Upper lobe of left lung (tissue), 6 donors: ENCODE results near the gene PLB1. TPM values are rescaled to one million over a fixed set of nuclear protein-coding genes. Genes with fewer than 3 reads are reported as not detected.

ENCODE experiments used
- ATAC-seq, 2 donors: fragments of 200-7000 bp; cut with Tn5 transposase; one replicate each; pipeline ENCODE4 v1.9.1; 2022; ENCODE audit warnings: mild to moderate bottlenecking in 2 of 2, moderate library complexity in 2 of 2; ENCODE audit not compliant: low FRiP score in 2 of 2
- DNase-seq, 2 donors: peaks; one replicate each; pipeline ENCODE4 v3.0.0-alpha.2; 2019 to 2020
- H3K27ac ChIP-seq, 4 donors: fragments of 200-600 bp; sonication (generic); one replicate each; pipeline ENCODE4 v1.5.1; 2016 to 2019
- H3K27me3 ChIP-seq, 4 donors: fragments of 200-600 bp; sonication (generic); one replicate each; pipeline ENCODE4 v1.5.1; 2017 to 2019
- H3K36me3 ChIP-seq, 4 donors: fragments of 200-600 bp; sonication (generic); one replicate each; pipeline ENCODE4 v1.5.1; 2016 to 2019
- H3K4me1 ChIP-seq, 4 donors: fragments of 200-600 bp; sonication (generic); one replicate each; pipeline ENCODE4 v1.5.1; 2018 to 2019
- H3K4me3 ChIP-seq, 4 donors: fragments of 200-600 bp; sonication (generic); one replicate each; pipeline ENCODE4 v1.5.1; 2017 to 2019; ENCODE audit warnings: mild to moderate bottlenecking in 2 of 4, moderate library complexity in 1 of 4
- H3K9me3 ChIP-seq, 4 donors: fragments of 200-600 bp; sonication (generic); one replicate each; pipeline ENCODE4 v1.5.1; 2018 to 2019
- EP300 ChIP-seq, 4 donors: sonication (generic); formaldehyde crosslinking; IDR thresholded peaks; one replicate each; pipeline ENCODE4 v1.5.1; 2017; ENCODE audit warnings: antibody characterized with exemption in 4 of 4, control low read depth in 2 of 4
- POLR2A ChIP-seq, 4 donors: fragments of 450-650 bp; IDR thresholded peaks; one replicate each; pipeline ENCODE4 v1.5.1; 2016 to 2017; ENCODE audit warnings: antibody characterized with exemption in 4 of 4, mild to moderate bottlenecking in 2 of 4
- POLR2AphosphoS5 ChIP-seq, 2 donors: sonication (generic); formaldehyde crosslinking; IDR thresholded peaks; one replicate each; pipeline ENCODE4 v1.5.1; 2017; ENCODE audit warnings: antibody characterized with exemption in 2 of 2
- WGBS, 2 donors: methylation state at CpG; one replicate each; pipeline ENCODE4 v1.1.5; 2017 to 2018; 5-methylcytosine and 5-hydroxymethylcytosine counted together
- total RNA-seq, 6 donors: library from RNA; depleted of rRNA in 4 of 6; stranded (reverse); fragments of >200 nt in 4 of 6; gene quantifications; one replicate each; pipeline versions ENCODE4 v1.1.0 to v1.2.1, GENCODE V29; 2016 to 2021
- TF ChIP-seq, protein P1 (sequence below), 6 experiments: fragments of 450-650 bp in 4 of 6; fragments of 200-600 bp in 2 of 6; sonication (generic) in 2 of 6; IDR thresholded peaks; one replicate each; pipeline ENCODE4 v1.5.1; 2016 to 2019; ENCODE audit warnings: antibody characterized with exemption in 6 of 6
- donor health status: DM: no; HTN: no; CAD: no; lungs with moderate emphysema.
- donor health status: DM: no; HTN: yes; CAD: no; lungs with severe emphysema.

The PLB1 gene
- total RNA-seq, 6 donors from 2014 or later = 3.1 to 9.1 (median 5.4) TPM

DNA sequence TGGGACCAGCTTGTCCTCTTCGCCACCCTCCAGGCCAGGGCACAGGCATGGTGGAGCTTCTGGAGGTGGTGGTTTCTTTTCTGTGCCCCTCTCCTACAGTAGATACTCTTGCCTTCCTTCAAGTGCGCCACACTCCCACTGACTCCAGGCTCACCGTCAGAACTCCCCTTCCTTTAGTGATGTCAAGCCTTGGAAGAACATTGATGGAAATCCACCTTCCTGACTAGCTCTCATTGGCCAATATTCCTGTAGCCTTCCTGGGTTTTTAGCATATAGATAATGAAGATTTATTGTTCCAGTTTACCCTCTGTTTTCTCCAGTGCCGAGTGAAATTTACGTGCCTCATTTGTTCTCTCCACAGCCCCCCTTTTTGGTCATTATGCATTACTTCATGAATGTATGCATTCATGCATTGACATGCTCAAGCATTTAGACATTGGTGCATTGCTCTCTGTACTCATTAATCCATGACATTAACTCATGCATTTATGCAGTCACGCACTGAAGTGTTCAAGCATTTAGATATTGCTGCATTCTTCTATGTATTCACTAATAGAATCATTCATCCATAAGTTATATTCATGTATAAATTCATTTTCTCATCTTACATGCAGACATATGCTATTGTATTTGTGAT lies 37.3 kb downstream of the PLB1 start:
- 83 to 87% methylated on average over 6 of the region's 6 CpGs for WGBS, 2 donors

DNA sequence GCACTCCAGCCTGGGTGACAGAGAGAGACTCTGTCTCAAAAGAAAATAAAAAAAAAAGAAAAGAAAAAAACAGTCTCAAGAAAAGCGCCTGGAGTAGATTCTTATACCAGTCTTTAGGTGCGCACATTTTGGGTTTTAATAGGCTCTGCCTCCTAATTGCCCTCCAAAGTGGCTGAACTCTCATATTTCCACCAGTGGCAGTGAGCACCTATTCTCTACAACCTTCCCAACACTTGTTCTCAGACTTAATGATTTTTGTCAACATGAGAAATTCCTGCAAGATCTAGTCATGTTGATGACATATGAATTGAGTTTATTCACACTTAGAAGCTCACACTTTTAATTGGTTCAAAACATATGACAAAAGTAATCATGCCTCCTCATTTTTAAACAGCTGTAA lies 39.0 kb downstream of the PLB1 start:
- ATAC-seq (no peak), DNase-seq (no peak)
- Histone ChIP-seq H3K9me3 (no peaks in the 10 kb centered on the region), H3K4me1 (no peaks in the 10 kb centered on the region), H3K27ac (no peak overlapping the region), H3K27me3 (no peaks in the 10 kb centered on the region), H3K4me3 (no peak overlapping the region), H3K36me3 (no peaks in the 10 kb centered on the region)
- WGBS, 2 donors = 70 to 85% methylated on average over 2 of the region's 2 CpGs
- TF ChIP-seq POLR2AphosphoS5 (IDR thresholded peaks at IDR 0.05) (no peak), EP300 (IDR thresholded peaks at IDR 0.05) (no peak)
- TF ChIP-seq, protein P1, sequence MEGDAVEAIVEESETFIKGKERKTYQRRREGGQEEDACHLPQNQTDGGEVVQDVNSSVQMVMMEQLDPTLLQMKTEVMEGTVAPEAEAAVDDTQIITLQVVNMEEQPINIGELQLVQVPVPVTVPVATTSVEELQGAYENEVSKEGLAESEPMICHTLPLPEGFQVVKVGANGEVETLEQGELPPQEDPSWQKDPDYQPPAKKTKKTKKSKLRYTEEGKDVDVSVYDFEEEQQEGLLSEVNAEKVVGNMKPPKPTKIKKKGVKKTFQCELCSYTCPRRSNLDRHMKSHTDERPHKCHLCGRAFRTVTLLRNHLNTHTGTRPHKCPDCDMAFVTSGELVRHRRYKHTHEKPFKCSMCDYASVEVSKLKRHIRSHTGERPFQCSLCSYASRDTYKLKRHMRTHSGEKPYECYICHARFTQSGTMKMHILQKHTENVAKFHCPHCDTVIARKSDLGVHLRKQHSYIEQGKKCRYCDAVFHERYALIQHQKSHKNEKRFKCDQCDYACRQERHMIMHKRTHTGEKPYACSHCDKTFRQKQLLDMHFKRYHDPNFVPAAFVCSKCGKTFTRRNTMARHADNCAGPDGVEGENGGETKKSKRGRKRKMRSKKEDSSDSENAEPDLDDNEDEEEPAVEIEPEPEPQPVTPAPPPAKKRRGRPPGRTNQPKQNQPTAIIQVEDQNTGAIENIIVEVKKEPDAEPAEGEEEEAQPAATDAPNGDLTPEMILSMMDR (IDR thresholded peaks at IDR 0.05) = no peak

More for the DNA sequence above, 37.3 kb downstream of the PLB1 start:
- no peaks in the 10 kb centered on the region for H3K27me3 ChIP-seq
- no peaks in the 10 kb centered on the region for H3K36me3 ChIP-seq
- TF ChIP-seq EP300 (IDR thresholded peaks at IDR 0.05) (no peak), POLR2A (IDR thresholded peaks at IDR 0.05) (no peak), POLR2AphosphoS5 (IDR thresholded peaks at IDR 0.05) (no peak)
- TF ChIP-seq, protein P1 (IDR thresholded peaks at IDR 0.05) = no peak
- H3K9me3 ChIP-seq = no peaks in the 10 kb centered on the region
- no peak overlapping the region for H3K27ac ChIP-seq
- ATAC-seq (no peak), DNase-seq (no peak)
- no peak overlapping the region for H3K4me3 ChIP-seq
- no peaks in the 10 kb centered on the region for H3K4me1 ChIP-seq

DNA sequence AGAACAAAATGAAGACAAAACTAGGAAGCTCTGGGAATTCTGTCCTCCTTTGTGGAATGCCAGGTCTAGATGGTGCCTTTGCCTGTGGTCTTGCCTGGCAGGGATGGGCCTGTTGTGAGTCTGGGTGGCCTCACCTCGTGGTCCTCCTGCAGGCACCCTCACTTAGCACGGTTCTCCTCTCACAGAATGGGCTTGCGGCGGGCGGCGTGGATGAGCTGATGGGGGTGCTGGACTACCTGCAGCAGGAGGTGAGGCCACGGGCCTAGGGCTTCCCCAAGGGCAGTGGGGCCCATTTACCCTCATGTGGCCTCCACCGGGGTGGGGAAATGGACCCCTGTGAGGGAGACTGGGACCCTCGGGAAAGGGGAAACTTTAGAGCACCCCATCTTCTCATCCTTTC lies 42.3 kb downstream of the PLB1 start:
- ATAC-seq (no peak), DNase-seq (peak in 1 of 2 donors; percentile 46)
- no peak overlapping the region for H3K4me3 ChIP-seq
- no peak for TF ChIP-seq POLR2A (IDR thresholded peaks at IDR 0.05)
- no peak for TF ChIP-seq EP300 (IDR thresholded peaks at IDR 0.05)
- no peak for TF ChIP-seq POLR2AphosphoS5 (IDR thresholded peaks at IDR 0.05)
- TF ChIP-seq, protein P1 (IDR thresholded peaks at IDR 0.05) = no peak
- no peak overlapping the region for H3K27ac ChIP-seq
- H3K27me3 ChIP-seq = no peaks in the 10 kb centered on the region
- no peaks in the 10 kb centered on the region for H3K4me1 ChIP-seq
- H3K36me3 ChIP-seq = no peaks in the 10 kb centered on the region
- WGBS, 2 donors = 83 to 91% methylated on average over 2 to 9 of the region's 9 CpGs
- H3K9me3 ChIP-seq = no peaks in the 10 kb centered on the region

DNA sequence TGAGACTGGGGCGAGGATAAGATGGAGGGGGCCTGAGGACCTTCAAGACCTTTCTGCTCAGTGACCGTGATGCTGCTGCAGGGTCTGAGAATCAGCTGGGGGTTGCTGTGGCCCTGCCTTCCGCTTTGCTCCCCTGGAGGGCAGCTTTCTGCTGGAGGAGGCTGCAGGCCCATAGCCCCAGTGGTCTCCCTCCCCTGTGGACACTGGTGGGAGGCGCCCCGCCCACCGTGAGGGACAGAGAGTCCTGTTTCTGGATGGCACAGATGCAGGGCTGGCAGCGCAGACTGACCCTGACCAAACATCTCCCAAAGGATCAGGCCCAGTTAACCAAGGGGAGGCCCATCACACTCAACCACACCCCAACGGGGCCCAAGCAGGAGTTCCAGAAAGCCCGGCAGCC lies 42.8 kb downstream of the PLB1 start:
- 88 to 92% methylated on average over 4 to 9 of the region's 9 CpGs for WGBS, 2 donors
- no peaks in the 10 kb centered on the region for H3K9me3 ChIP-seq
- ATAC-seq (no peak), DNase-seq (peak in 1 of 2 donors; percentile 58)
- H3K27ac ChIP-seq = no peak overlapping the region
- H3K36me3 ChIP-seq = no peaks in the 10 kb centered on the region
- TF ChIP-seq, protein P1 (IDR thresholded peaks at IDR 0.05) = no peak
- TF ChIP-seq EP300 (IDR thresholded peaks at IDR 0.05) (no peak), POLR2AphosphoS5 (IDR thresholded peaks at IDR 0.05) (no peak), POLR2A (IDR thresholded peaks at IDR 0.05) (no peak)
- no peaks in the 10 kb centered on the region for H3K4me1 ChIP-seq
- H3K27me3 ChIP-seq = no peaks in the 10 kb centered on the region
- no peak overlapping the region for H3K4me3 ChIP-seq

DNA sequence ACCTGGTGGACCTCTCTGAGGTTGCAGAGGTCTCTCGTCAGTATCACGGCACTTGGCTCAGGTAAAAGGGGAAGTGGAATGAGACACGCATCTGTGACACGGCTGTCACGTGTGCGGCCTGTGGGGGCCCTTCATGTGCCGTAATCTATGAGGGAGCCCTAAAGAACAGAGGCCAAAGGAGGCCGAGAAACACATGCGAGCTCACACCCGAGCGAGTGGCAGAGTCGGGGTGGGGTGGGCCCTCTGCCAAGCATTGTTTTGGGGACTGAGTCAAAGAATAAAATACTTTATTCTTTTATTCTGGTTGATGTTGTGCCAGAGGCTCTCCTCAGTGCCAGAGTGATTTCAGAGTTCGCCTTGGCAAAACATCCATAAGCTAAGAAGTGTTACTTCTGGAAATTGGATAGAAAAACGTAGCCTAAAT lies 43.3 kb downstream of the PLB1 start:
- TF ChIP-seq, protein P1 (IDR thresholded peaks at IDR 0.05) = no peak
- TF ChIP-seq EP300 (IDR thresholded peaks at IDR 0.05) = no peak
- no peaks in the 10 kb centered on the region for H3K27me3 ChIP-seq
- no peak overlapping the region for H3K4me3 ChIP-seq
- no peaks in the 10 kb centered on the region for H3K9me3 ChIP-seq
- no peak for DNase-seq
- no peaks in the 10 kb centered on the region for H3K4me1 ChIP-seq
- ATAC-seq = no peak
- WGBS, 2 donors = 65 to 68% methylated on average over 14 of the region's 14 CpGs
- no peak overlapping the region for H3K27ac ChIP-seq
- H3K36me3 ChIP-seq = no peaks in the 10 kb centered on the region
